Neural cell (in vitro differentiated cells): Measurements from ENCODE around the gene DCTD. TPM values are rescaled to one million over a fixed set of nuclear protein-coding genes. Genes with fewer than 3 reads are reported as not detected.
"Not testable (repeated sequence)": the region's sequence is repeated elsewhere in the genome, so short reads cannot be mapped to it uniquely, and the experiment has no call there.

Experiments
- H2AFZ ChIP-seq: fragments of 200-600, 300-800 bp; sonication (generic), shearing (Covaris generic); 2 replicates; pipeline ENCODE4 v1.6.0; 2014; ENCODE audit warnings: low read depth, mild to moderate bottlenecking, antibody characterized with exemption, low read length, moderate library complexity
- H3F3A ChIP-seq: fragments of 200-600 bp; shearing (Covaris generic); 2 replicates; pipeline ENCODE4 v1.6.1; 2016; ENCODE audit warnings: mild to moderate bottlenecking, moderate library complexity, mixed read lengths, antibody characterized with exemption, low read length; ENCODE audit not compliant: insufficient read depth, poor library complexity, severe bottlenecking
- H3K27ac ChIP-seq: fragments of 200-600, 300-800 bp; sonication (generic), shearing (Covaris generic); 2 replicates; pipeline ENCODE4 v1.5.1; 2014; ENCODE audit warnings: mild to moderate bottlenecking, low read length, moderate library complexity
- H3K27me3 ChIP-seq: fragments of 300-800, 200-600 bp; sonication (generic), shearing (Covaris generic); 2 replicates; pipeline ENCODE4 v1.6.0; 2014; ENCODE audit warnings: mild to moderate bottlenecking, low read depth, low read length, moderate library complexity; ENCODE audit not compliant: insufficient read depth
- H3K36me3 ChIP-seq: fragments of 300-800, 200-600 bp; sonication (generic), shearing (Covaris generic); 2 replicates; pipeline ENCODE4 v1.5.1; 2014; ENCODE audit warnings: mild to moderate bottlenecking, antibody characterized with exemption, low read length, moderate library complexity; ENCODE audit not compliant: insufficient read depth
- H3K4me2 ChIP-seq: fragments of 300-800, 200-600 bp; sonication (generic), shearing (Covaris generic); 2 replicates; pipeline ENCODE4 v1.6.0; 2014; ENCODE audit warnings: mild to moderate bottlenecking, low read length
- H3K4me3 ChIP-seq: fragments of 300-800, 200-600 bp; sonication (generic), shearing (Covaris generic); 2 replicates; pipeline ENCODE4 v1.5.1; 2014; ENCODE audit warnings: mild to moderate bottlenecking, low read length, moderate library complexity
- H3K79me2 ChIP-seq: fragments of 200-600 bp; shearing (Covaris generic); replicated peaks from 2 replicates; pipeline ENCODE4 v1.6.0; 2014; ENCODE audit warnings: mild to moderate bottlenecking, low read length, moderate library complexity; ENCODE audit not compliant: insufficient read depth
- H3K9ac ChIP-seq: fragments of 300-800, 200-600 bp; sonication (generic), shearing (Covaris generic); 2 replicates; pipeline ENCODE4 v1.6.1; 2016; ENCODE audit warnings: mild to moderate bottlenecking, low read length, mixed read lengths
- H3K9me2 ChIP-seq: fragments of 200-600 bp; shearing (Covaris generic); 2 replicates; pipeline ENCODE4 v1.6.1; 2016; ENCODE audit warnings: mild to moderate bottlenecking, low read length, mixed read lengths; ENCODE audit not compliant: insufficient read depth
- H3K9me3 ChIP-seq: fragments of 200-600, 300-800 bp; sonication (generic), shearing (Covaris generic); 2 replicates; pipeline ENCODE4 v1.6.1; 2016; ENCODE audit warnings: mild to moderate bottlenecking, mixed run types, low read length, moderate library complexity, mixed read lengths
- H4K20me1 ChIP-seq: fragments of 200-600 bp; shearing (Covaris generic); 2 replicates; pipeline ENCODE4 v1.6.1; 2016; ENCODE audit warnings: mild to moderate bottlenecking, mixed run types; ENCODE audit not compliant: insufficient read depth
- CTCF ChIP-seq: fragments of 450-650 bp; IDR thresholded peaks from 2 replicates; pipeline ENCODE4 v1.5.1; 2014; ENCODE audit warnings: antibody characterized with exemption, mild to moderate bottlenecking, moderate library complexity; ENCODE audit not compliant: poor library complexity, severe bottlenecking
- EP300 ChIP-seq: fragments of 450-650 bp; conservative IDR thresholded peaks from 2 replicates; pipeline ENCODE4 v1.6.1; 2014; ENCODE audit warnings: antibody characterized with exemption, mild to moderate bottlenecking, moderate library complexity; ENCODE audit not compliant: poor library complexity, severe bottlenecking
- EZH2 ChIP-seq: fragments of 200-600, 300-800 bp; shearing (Covaris generic), sonication (generic); IDR thresholded peaks from 2 replicates; pipeline ENCODE4 v1.6.1; 2014; ENCODE audit warnings: antibody characterized with exemption, low read length, borderline replicate concordance, mild to moderate bottlenecking; ENCODE audit not compliant: insufficient read depth, poor library complexity, severe bottlenecking
- MXI1 ChIP-seq: fragments of 450-650 bp; conservative IDR thresholded peaks from 2 replicates; pipeline ENCODE4 v1.6.1; 2014; ENCODE audit warnings: antibody characterized with exemption, mild to moderate bottlenecking; ENCODE audit not compliant: poor library complexity, severe bottlenecking
- POLR2AphosphoS5 ChIP-seq: IDR thresholded peaks from 2 replicates; pipeline ENCODE4 v1.6.1; 2012
- RAD21 ChIP-seq: fragments of 450-650 bp; conservative IDR thresholded peaks from 2 replicates; pipeline ENCODE4 v1.6.1; 2014; ENCODE audit warnings: antibody characterized with exemption, mild to moderate bottlenecking, moderate library complexity
- REST ChIP-seq: IDR thresholded peaks from 2 replicates; pipeline ENCODE4 v1.6.1; 2012; ENCODE audit warnings: borderline replicate concordance
- SMC3 ChIP-seq: fragments of 450-650 bp; conservative IDR thresholded peaks from 2 replicates; pipeline ENCODE4 v1.6.1; 2014; ENCODE audit warnings: antibody characterized with exemption, mild to moderate bottlenecking, moderate library complexity; ENCODE audit not compliant: poor library complexity
- TAF1 ChIP-seq: IDR thresholded peaks from 2 replicates; pipeline ENCODE4 v1.6.1; 2012; ENCODE audit warnings: low read depth
- polyA plus RNA-seq: library from polyadenylated mRNA; depleted of rRNA; stranded (reverse); fragments of >200 nt; gene quantifications from 2 replicates; pipeline ENCODE4 v1.2.3, GENCODE V29; 2014

The DCTD gene
- polyA plus RNA-seq, 1 donor from 2014 or later, result 26.4 TPM

GRCh38 chr4:182903013-182903412, 14.2 kb downstream of the DCTD start:
- Histone ChIP-seq H3K79me2 (no peaks in the 10 kb centered on the region), H3K36me3 (no peaks in the 10 kb centered on the region), H4K20me1 (no peaks in the 10 kb centered on the region), H3K27me3 (no peaks in the 10 kb centered on the region), H3K9ac (no peak overlapping the region), H3K4me3 (no peak overlapping the region), H3F3A (no peaks in the 10 kb centered on the region), H3K9me2 (no peaks in the 10 kb centered on the region), H3K9me3 (no peaks in the 10 kb centered on the region), H3K27ac (no peak overlapping the region), H3K4me2 (no peak overlapping the region), H2AFZ (no peak overlapping the region)
- TF ChIP-seq EP300, result no peak
- no peak for TF ChIP-seq REST
- TF ChIP-seq SMC3, result no peak
- no peak for TF ChIP-seq CTCF
- no peak for TF ChIP-seq POLR2AphosphoS5
- no peak for TF ChIP-seq RAD21
- no peak for TF ChIP-seq MXI1
- TF ChIP-seq TAF1, result no peak
- no peak for TF ChIP-seq EZH2

- no peaks in the 10 kb centered on the region for H3K9me2 ChIP-seq
- no peaks in the 10 kb centered on the region for H3F3A ChIP-seq
- H2AFZ ChIP-seq, result no peak overlapping the region
- no peak overlapping the region for H3K9ac ChIP-seq
- no peaks in the 10 kb centered on the region for H3K27me3 ChIP-seq
- no peak overlapping the region for H3K27ac ChIP-seq
- TF ChIP-seq POLR2AphosphoS5 (no peak), EZH2 (no peak), SMC3 (no peak), TAF1 (no peak), CTCF (no peak), EP300 (no peak), REST (no peak), MXI1 (no peak), RAD21 (no peak)
- H3K9me3 ChIP-seq, result no peaks in the 10 kb centered on the region
- no peak overlapping the region for H3K4me2 ChIP-seq
- no peaks in the 10 kb centered on the region for H4K20me1 ChIP-seq
- no peak overlapping the region for H3K4me3 ChIP-seq
- H3K79me2 ChIP-seq, result no peaks in the 10 kb centered on the region
- H3K36me3 ChIP-seq, result no peaks in the 10 kb centered on the region
These were observed 15.8 kb downstream of the DCTD start for GRCh38 chr4:182901337-182901736.

GRCh38 chr4:182900021-182900420, 17.2 kb downstream of the DCTD start:
- H3K27ac ChIP-seq, H2AFZ ChIP-seq, H3K9me3 ChIP-seq, H3K4me2 ChIP-seq, H3K4me3 ChIP-seq, H3K36me3 ChIP-seq, H3K27me3 ChIP-seq, H3F3A ChIP-seq, H3K9me2 ChIP-seq, H3K79me2 ChIP-seq, H3K9ac ChIP-seq, H4K20me1 ChIP-seq: not testable (repeated sequence)
